Stimulated activated CD4-positive, alpha-beta T cell treated with anti-CD3 and anti-CD28 coated beads, Interleukin-1b, Interleukin-23, amount 100 ng/mL, for 24 hours (primary cell): ENCODE measurements around the gene ABTB1.
A peak's percentile ranks its signal among the peaks of the same experiment; 100 is the strongest.

ENCODE experiments used
- DNase-seq, 4 experiments: peaks; one replicate each; pipeline ENCODE4 v3.0.0-alpha.2; 2020; ENCODE audit warnings: low read depth in 4 of 4, low spot score in 1 of 4

The ABTB1 gene

GRCh38 chr3:127686512-127686894 is 13.8 kb downstream of the ABTB1 start:
- no peak for DNase-seq

- no peak for DNase-seq
Observed at GRCh38 chr3:127687228-127687737, 14.5 kb downstream of the ABTB1 start.

GRCh38 chr3:127688022-127688415 is 15.3 kb downstream of the ABTB1 start:
- DNase-seq = no peak

- DNase-seq = no peak
Observed at GRCh38 chr3:127688416-127689265, 15.9 kb downstream of the ABTB1 start.

GRCh38 chr3:127689266-127689860 is 16.6 kb downstream of the ABTB1 start:
- no peak for DNase-seq

GRCh38 chr3:127690106-127690505 is 17.4 kb downstream of the ABTB1 start:
- no peak for DNase-seq

GRCh38 chr3:127690823-127691452 is 18.2 kb downstream of the ABTB1 start:
- DNase-seq = no peak

GRCh38 chr3:127691489-127691888 is 18.7 kb downstream of the ABTB1 start:
- no peak for DNase-seq

- DNase-seq = no peak
Observed at GRCh38 chr3:127691974-127692373, 19.2 kb downstream of the ABTB1 start.

GRCh38 chr3:127692501-127693335 is 20.0 kb downstream of the ABTB1 start:
- no peak for DNase-seq

- no peak for DNase-seq
Observed at GRCh38 chr3:127693336-127693843, 20.6 kb downstream of the ABTB1 start.

- peak in 1 of 4 experiments; percentile 21 for DNase-seq
Observed at GRCh38 chr3:127694467-127695215, 21.9 kb downstream of the ABTB1 start.

GRCh38 chr3:127697551-127698240 is 24.9 kb downstream of the ABTB1 start:
- peak in 1 of 4 experiments; percentile 29 for DNase-seq

- DNase-seq = no peak
Observed at GRCh38 chr3:127698286-127698685, 25.5 kb downstream of the ABTB1 start.

GRCh38 chr3:127698691-127699415 is 26.1 kb downstream of the ABTB1 start:
- DNase-seq = no peak

- DNase-seq = no peak
Observed at GRCh38 chr3:127699416-127700300, 26.9 kb downstream of the ABTB1 start.

GRCh38 chr3:127700406-127700805 is 27.7 kb downstream of the ABTB1 start:
- no peak for DNase-seq
